Measurements from ENCODE around the gene FLT1. TPM values are rescaled to one million over a fixed set of nuclear protein-coding genes. Genes with fewer than 3 reads are reported as not detected.

Gene FLT1
- total RNA-seq, 2 experiments from 2014 or later: 7.7 to 8.2 TPM

DNA sequence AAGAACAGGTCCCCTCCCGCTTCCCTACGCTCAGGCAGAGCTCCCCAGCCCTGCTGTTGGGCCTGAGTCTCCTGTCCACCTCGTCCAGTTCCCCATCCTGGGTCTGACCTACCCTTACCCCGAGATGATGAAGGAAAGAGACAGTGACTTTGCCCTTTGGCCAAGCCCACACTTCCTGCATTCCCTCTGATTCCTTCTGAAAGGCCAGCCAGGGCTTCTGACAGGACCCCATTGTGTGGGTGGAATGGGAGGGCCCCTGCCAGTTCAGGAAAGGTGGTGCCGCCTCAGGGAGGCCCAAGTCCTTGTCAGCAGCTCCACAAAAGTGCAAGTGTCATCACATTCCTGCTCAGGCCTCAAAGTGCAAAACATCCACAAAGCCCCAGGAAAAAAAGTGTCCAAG is 178.8 kb downstream of the FLT1 start:
- H3K4me1 Mint-ChIP-seq (ENCODE audit: low read depth): no peaks in the 10 kb centered on the region
- no peak overlapping the region for H3K27ac Mint-ChIP-seq
- ATAC-seq: no peak
- ChIA-PET CTCF (interaction anchor here (0.7 to 3.2 kb wide), 2 partner anchors 9 to 15 kb away, joined by 3 to 15 read pairs; no protein-coding TSS in a partner anchor), POLR2A (no interaction called here)
- DNase-seq: no peak
- no peaks in the 10 kb centered on the region for H3K27me3 Mint-ChIP-seq
- intact Hi-C loops (cut with micrococcal nuclease): no loop called here
- no peaks in the 10 kb centered on the region for H3K36me3 Mint-ChIP-seq (ENCODE audit: low read depth)
- no peak overlapping the region for H3K4me3 Mint-ChIP-seq
- no peaks in the 10 kb centered on the region for H3K9me3 Mint-ChIP-seq
- TF ChIP-seq, protein P1, sequence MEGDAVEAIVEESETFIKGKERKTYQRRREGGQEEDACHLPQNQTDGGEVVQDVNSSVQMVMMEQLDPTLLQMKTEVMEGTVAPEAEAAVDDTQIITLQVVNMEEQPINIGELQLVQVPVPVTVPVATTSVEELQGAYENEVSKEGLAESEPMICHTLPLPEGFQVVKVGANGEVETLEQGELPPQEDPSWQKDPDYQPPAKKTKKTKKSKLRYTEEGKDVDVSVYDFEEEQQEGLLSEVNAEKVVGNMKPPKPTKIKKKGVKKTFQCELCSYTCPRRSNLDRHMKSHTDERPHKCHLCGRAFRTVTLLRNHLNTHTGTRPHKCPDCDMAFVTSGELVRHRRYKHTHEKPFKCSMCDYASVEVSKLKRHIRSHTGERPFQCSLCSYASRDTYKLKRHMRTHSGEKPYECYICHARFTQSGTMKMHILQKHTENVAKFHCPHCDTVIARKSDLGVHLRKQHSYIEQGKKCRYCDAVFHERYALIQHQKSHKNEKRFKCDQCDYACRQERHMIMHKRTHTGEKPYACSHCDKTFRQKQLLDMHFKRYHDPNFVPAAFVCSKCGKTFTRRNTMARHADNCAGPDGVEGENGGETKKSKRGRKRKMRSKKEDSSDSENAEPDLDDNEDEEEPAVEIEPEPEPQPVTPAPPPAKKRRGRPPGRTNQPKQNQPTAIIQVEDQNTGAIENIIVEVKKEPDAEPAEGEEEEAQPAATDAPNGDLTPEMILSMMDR (IDR thresholded peaks at IDR 0.05): no peak

DNA sequence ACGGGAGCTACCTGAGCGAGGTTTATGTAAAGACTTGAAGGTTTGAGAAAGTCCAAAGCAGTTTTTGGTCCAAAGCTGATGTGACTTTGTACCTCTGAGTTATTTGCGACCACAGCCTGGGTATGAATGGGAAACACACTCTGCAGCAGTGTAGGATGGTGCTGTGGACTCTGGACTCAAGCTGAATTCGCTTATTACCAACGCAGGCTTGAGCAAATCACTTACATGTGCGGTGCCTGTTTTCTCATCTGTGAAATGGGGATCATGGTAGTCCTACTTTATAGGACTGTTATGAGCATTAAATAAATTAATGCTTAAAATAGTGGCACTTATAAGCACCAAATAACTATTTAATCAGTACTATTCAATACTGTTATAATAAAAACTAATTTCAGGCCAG is 180.0 kb downstream of the FLT1 start:
- intact Hi-C loops (cut with micrococcal nuclease): no loop called here
- Mint-ChIP-seq H3K36me3 (ENCODE audit: low read depth) (no peaks in the 10 kb centered on the region), H3K27me3 (no peaks in the 10 kb centered on the region), H3K4me3 (no peak overlapping the region), H3K4me1 (ENCODE audit: low read depth) (no peaks in the 10 kb centered on the region), H3K27ac (no peak overlapping the region), H3K9me3 (no peaks in the 10 kb centered on the region)
- no peak for DNase-seq
- ChIA-PET CTCF (interaction anchor here (0.9 to 3.2 kb wide), 4 partner anchors 10 to 321 kb away, joined by 3 to 15 read pairs (median 4); no protein-coding TSS in a partner anchor), POLR2A (no interaction called here)
- no peak for ATAC-seq
- TF ChIP-seq, protein P1 (IDR thresholded peaks at IDR 0.05): no peak

DNA sequence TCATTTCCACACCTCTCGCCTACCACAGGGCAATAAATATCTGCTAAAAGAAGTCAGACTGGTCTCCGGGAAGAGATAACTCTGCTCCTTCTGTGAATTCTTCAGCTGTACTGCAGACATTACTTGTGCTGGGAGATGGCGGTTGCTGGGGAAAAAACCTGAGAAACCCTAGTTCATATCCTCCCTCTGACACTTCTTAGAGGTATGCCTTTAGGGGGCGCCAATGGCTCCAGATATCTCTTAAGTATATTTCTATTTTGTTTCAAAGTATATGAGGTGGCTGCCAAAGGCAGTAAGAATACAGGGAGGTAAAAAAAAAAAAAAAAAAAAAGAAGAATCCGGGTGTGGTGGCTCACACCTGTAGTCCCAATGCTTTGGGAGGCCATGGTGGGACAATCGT is 181.3 kb downstream of the FLT1 start:
- ATAC-seq: peak; percentile 53
- CTCF ChIA-PET: interaction anchor here (1.8 to 3.2 kb wide), 2 partner anchors 11 to 21 kb away, joined by 5 to 15 read pairs; no protein-coding TSS in a partner anchor
- TF ChIP-seq, protein P1 (IDR thresholded peaks at IDR 0.05): peak; percentile 42

DNA sequence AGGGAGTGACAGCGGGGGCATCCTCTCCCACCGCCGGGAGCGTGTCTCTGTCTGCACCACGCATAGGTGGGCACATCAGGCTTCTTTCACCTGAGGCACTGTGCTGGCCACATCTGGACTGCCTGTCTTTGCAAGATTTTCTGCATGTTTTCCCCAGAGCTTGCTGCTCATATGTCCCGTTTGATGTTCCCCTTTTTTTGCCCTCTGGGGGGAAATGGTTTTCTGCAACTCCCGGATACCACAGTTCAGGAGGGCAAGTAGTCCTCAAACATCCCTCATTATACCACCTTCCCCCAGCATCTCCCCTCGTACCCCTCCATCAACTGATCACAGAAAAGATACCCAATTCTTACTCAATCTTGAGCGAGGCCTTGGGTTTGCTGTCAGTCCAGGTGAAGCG is 188.6 kb downstream of the FLT1 start:
- intact Hi-C loops (cut with micrococcal nuclease): no loop called here
- no peak for ATAC-seq
- H3K27ac Mint-ChIP-seq: no peak overlapping the region
- DNase-seq: no peak
- ChIA-PET POLR2A (no interaction called here), CTCF (no interaction called here)
- H3K4me1 Mint-ChIP-seq (ENCODE audit: low read depth): peaks cover 11% of the 10 kb centered on the region
- no peaks in the 10 kb centered on the region for H3K9me3 Mint-ChIP-seq
- no peaks in the 10 kb centered on the region for H3K36me3 Mint-ChIP-seq (ENCODE audit: low read depth)
- no peaks in the 10 kb centered on the region for H3K27me3 Mint-ChIP-seq
- TF ChIP-seq, protein P1 (IDR thresholded peaks at IDR 0.05): no peak
- no peak overlapping the region for H3K4me3 Mint-ChIP-seq

More for the DNA sequence above, 181.3 kb downstream of the FLT1 start:
- H3K9me3 Mint-ChIP-seq: no peaks in the 10 kb centered on the region
- DNase-seq: peak; percentile 62
- no peak overlapping the region for H3K4me3 Mint-ChIP-seq
- H3K36me3 Mint-ChIP-seq (ENCODE audit: low read depth): no peaks in the 10 kb centered on the region
- H3K27ac Mint-ChIP-seq: no peak overlapping the region
- POLR2A ChIA-PET: no interaction called here
- intact Hi-C loops (cut with micrococcal nuclease): no loop called here
- no peaks in the 10 kb centered on the region for H3K4me1 Mint-ChIP-seq (ENCODE audit: low read depth)
- H3K27me3 Mint-ChIP-seq: no peaks in the 10 kb centered on the region

DNA sequence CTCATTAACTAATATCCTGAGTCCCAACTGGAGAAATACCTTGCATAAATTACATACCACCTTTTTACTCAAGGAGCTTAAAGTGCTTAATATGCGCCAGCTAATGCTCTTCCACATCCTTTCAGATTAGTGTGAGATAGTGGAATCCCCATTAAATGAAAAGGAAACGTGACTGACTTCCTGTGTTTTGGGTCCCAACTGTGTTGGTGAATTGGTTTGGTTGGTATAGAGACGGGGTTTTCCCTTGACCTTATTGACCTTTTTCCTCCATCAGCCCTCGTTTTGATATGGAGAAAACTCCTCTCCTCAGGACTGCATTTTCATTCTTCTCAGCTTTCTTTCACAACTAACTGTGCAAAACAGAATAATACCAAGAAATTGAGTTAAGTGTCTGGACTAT is 193.1 kb downstream of the FLT1 start:
- H3K4me3 Mint-ChIP-seq: no peak overlapping the region
- no peaks in the 10 kb centered on the region for H3K9me3 Mint-ChIP-seq
- H3K4me1 Mint-ChIP-seq (ENCODE audit: low read depth): peaks cover 18% of the 10 kb centered on the region
- no peaks in the 10 kb centered on the region for H3K27me3 Mint-ChIP-seq
- H3K36me3 Mint-ChIP-seq (ENCODE audit: low read depth): no peaks in the 10 kb centered on the region
- POLR2A ChIA-PET: no interaction called here
- no peak overlapping the region for H3K27ac Mint-ChIP-seq
- no peak for ATAC-seq
- CTCF ChIA-PET: interaction anchor here (1.0 kb wide), 1 partner anchor 14 kb away, joined by 3 read pairs; no protein-coding TSS in a partner anchor
- intact Hi-C loops (cut with micrococcal nuclease): no loop called here
- DNase-seq: no peak
- TF ChIP-seq, protein P1 (IDR thresholded peaks at IDR 0.05): no peak
